ENCODE measurements around the gene ACACB.
A peak's percentile ranks its signal among the peaks of the same experiment; 100 is the strongest.

Gene ACACB

GRCh38 chr12:109151457-109151856, 35.1 kb downstream of the ACACB start:
- no peak overlapping the region for H3K4me2 ChIP-seq
- no peak overlapping the region for H2AFZ ChIP-seq (ENCODE audit: low read depth)
- H3K79me2 ChIP-seq (ENCODE audit: insufficient read depth, low read depth) = no peaks in the 10 kb centered on the region
- no peak overlapping the region for H3K27ac ChIP-seq
- no peak overlapping the region for H3K9ac ChIP-seq
- no peaks in the 10 kb centered on the region for H4K20me1 ChIP-seq (ENCODE audit: insufficient read depth)
- H3K4me3 ChIP-seq (IDR thresholded peaks at IDR 0.05; ENCODE audit: insufficient read depth, low read depth, low read length) = no peak overlapping the region
- H3K36me3 ChIP-seq (ENCODE audit: insufficient read depth) = no peaks in the 10 kb centered on the region
- TF ChIP-seq CTCF (conservative IDR thresholded peaks at IDR 0.05; ENCODE audit: low read depth, low read length) = no peak
- no peaks in the 10 kb centered on the region for H3K27me3 ChIP-seq (ENCODE audit: insufficient read depth, low read depth)
- H3K4me1 ChIP-seq (ENCODE audit: low read depth, poor library complexity, severe bottlenecking) = no peaks in the 10 kb centered on the region

GRCh38 chr12:109153821-109154441, 37.5 kb downstream of the ACACB start:
- no peak overlapping the region for H3K27ac ChIP-seq
- TF ChIP-seq CTCF (conservative IDR thresholded peaks at IDR 0.05; ENCODE audit: low read depth, low read length) = no peak
- H3K9ac ChIP-seq = no peak overlapping the region
- no peaks in the 10 kb centered on the region for H3K36me3 ChIP-seq (ENCODE audit: insufficient read depth)
- no peaks in the 10 kb centered on the region for H3K4me1 ChIP-seq (ENCODE audit: low read depth, poor library complexity, severe bottlenecking)
- no peaks in the 10 kb centered on the region for H3K79me2 ChIP-seq (ENCODE audit: insufficient read depth, low read depth)
- no peaks in the 10 kb centered on the region for H4K20me1 ChIP-seq (ENCODE audit: insufficient read depth)
- peak overlapping the region; percentile 66; the same call in 1 of the 2 replicates for H2AFZ ChIP-seq (ENCODE audit: low read depth)
- H3K4me3 ChIP-seq (IDR thresholded peaks at IDR 0.05; ENCODE audit: insufficient read depth, low read depth, low read length) = no peak overlapping the region
- H3K27me3 ChIP-seq (ENCODE audit: insufficient read depth, low read depth) = no peaks in the 10 kb centered on the region
- H3K4me2 ChIP-seq = peak overlapping the region; percentile 66

GRCh38 chr12:109154451-109155438, 38.4 kb downstream of the ACACB start:
- Histone ChIP-seq H3K79me2 (ENCODE audit: insufficient read depth, low read depth) (no peaks in the 10 kb centered on the region), H2AFZ (ENCODE audit: low read depth) (peak overlapping the region; percentile 86), H3K4me1 (ENCODE audit: low read depth, poor library complexity, severe bottlenecking) (no peaks in the 10 kb centered on the region), H4K20me1 (ENCODE audit: insufficient read depth) (no peaks in the 10 kb centered on the region), H3K27ac (peak overlapping the region; percentile 54), H3K4me2 (peak overlapping the region; percentile 72), H3K4me3 (IDR thresholded peaks at IDR 0.05; ENCODE audit: insufficient read depth, low read depth, low read length) (no peak overlapping the region), H3K27me3 (ENCODE audit: insufficient read depth, low read depth) (no peaks in the 10 kb centered on the region), H3K9ac (peak overlapping the region; percentile 50; the same call in 1 of the 2 replicates), H3K36me3 (ENCODE audit: insufficient read depth) (no peaks in the 10 kb centered on the region)
- TF ChIP-seq CTCF (conservative IDR thresholded peaks at IDR 0.05; ENCODE audit: low read depth, low read length) = no peak

- no peaks in the 10 kb centered on the region for H4K20me1 ChIP-seq (ENCODE audit: insufficient read depth)
- no peak overlapping the region for H3K9ac ChIP-seq
- no peaks in the 10 kb centered on the region for H3K4me1 ChIP-seq (ENCODE audit: low read depth, poor library complexity, severe bottlenecking)
- no peaks in the 10 kb centered on the region for H3K27me3 ChIP-seq (ENCODE audit: insufficient read depth, low read depth)
- H3K4me3 ChIP-seq (IDR thresholded peaks at IDR 0.05; ENCODE audit: insufficient read depth, low read depth, low read length) = no peak overlapping the region
- no peaks in the 10 kb centered on the region for H3K36me3 ChIP-seq (ENCODE audit: insufficient read depth)
- peak overlapping the region; percentile 72; the same call in 1 of the 2 replicates for H3K4me2 ChIP-seq
- TF ChIP-seq CTCF (conservative IDR thresholded peaks at IDR 0.05; ENCODE audit: low read depth, low read length) = no peak
- H3K27ac ChIP-seq = no peak overlapping the region
- no peak overlapping the region for H2AFZ ChIP-seq (ENCODE audit: low read depth)
- H3K79me2 ChIP-seq (ENCODE audit: insufficient read depth, low read depth) = no peaks in the 10 kb centered on the region
These were observed 39.6 kb downstream of the ACACB start for GRCh38 chr12:109156036-109156435.

Measured in KMS-11 (cell line).